GM23248 (cell line): ENCODE data around the gene LSM11. TPM values are rescaled to one million over a fixed set of nuclear protein-coding genes. Genes with fewer than 3 reads are reported as not detected.
"Not testable (repeated sequence)": the region's sequence is repeated elsewhere in the genome, so short reads cannot be mapped to it uniquely, and the experiment has no call there.

Experiments used
- DNase-seq: peaks from one replicate; pipeline ENCODE4 v3.0.0-alpha.2; 2015
- H2AFZ ChIP-seq: fragments of 200-600 bp; sonication (generic); 2 replicates; pipeline ENCODE4 v1.6.1; 2016; ENCODE audit warnings: antibody characterized with exemption
- H3F3A ChIP-seq: fragments of 200-600 bp; sonication (generic); 2 replicates; pipeline ENCODE4 v1.6.1; 2016; ENCODE audit warnings: mild to moderate bottlenecking, antibody characterized with exemption, mixed run types; ENCODE audit not compliant: insufficient read depth
- H3K27ac ChIP-seq: fragments of 200-600 bp; sonication (generic); 2 replicates; pipeline ENCODE4 v1.5.1; 2016; ENCODE audit warnings: mild to moderate bottlenecking
- H3K27me3 ChIP-seq: fragments of 200-600 bp; sonication (generic); replicated peaks from 2 replicates; pipeline ENCODE4 v1.6.1; 2016; ENCODE audit warnings: mild to moderate bottlenecking; ENCODE audit not compliant: insufficient read depth
- H3K36me3 ChIP-seq: fragments of 200-600 bp; sonication (generic); 2 replicates; pipeline ENCODE4 v1.6.1; 2016; ENCODE audit warnings: low read depth, mild to moderate bottlenecking
- H3K4me1 ChIP-seq: fragments of 200-600 bp; sonication (generic); 2 replicates; pipeline ENCODE4 v1.6.1; 2016; ENCODE audit warnings: mild to moderate bottlenecking; ENCODE audit not compliant: insufficient read depth
- H3K4me2 ChIP-seq: fragments of 200-600 bp; sonication (generic); one replicate; pipeline ENCODE4 v1.6.1; 2016; ENCODE audit warnings: mild to moderate bottlenecking; ENCODE audit not compliant: unreplicated experiment
- H3K4me3 ChIP-seq: fragments of 200-600 bp; sonication (generic); 2 replicates; pipeline ENCODE4 v1.5.1; 2016; ENCODE audit warnings: mild to moderate bottlenecking
- H3K79me2 ChIP-seq: fragments of 200-600 bp; sonication (generic); 2 replicates; pipeline ENCODE4 v1.6.1; 2016; ENCODE audit warnings: mild to moderate bottlenecking; ENCODE audit not compliant: insufficient read depth
- H3K9ac ChIP-seq: fragments of 200-600 bp; sonication (generic); 2 replicates; pipeline ENCODE4 v1.6.1; 2016; ENCODE audit warnings: mild to moderate bottlenecking
- H3K9me2 ChIP-seq: fragments of 200-600 bp; sonication (generic); 2 replicates; pipeline ENCODE4 v1.6.1; 2016; ENCODE audit warnings: mixed run types, mild to moderate bottlenecking, moderate library complexity; ENCODE audit not compliant: insufficient read depth
- H3K9me3 ChIP-seq: fragments of 200-600 bp; sonication (generic); one replicate; pipeline ENCODE4 v1.6.1; 2017; ENCODE audit warnings: low read depth
- H4K20me1 ChIP-seq: fragments of 200-600 bp; sonication (generic); 2 replicates; pipeline ENCODE4 v1.6.0; 2016; ENCODE audit not compliant: insufficient read depth
- EZH2 ChIP-seq: fragments of 200-600 bp; sonication (generic); IDR thresholded peaks from 2 replicates; pipeline ENCODE4 v1.6.1; 2018; ENCODE audit warnings: antibody characterized with exemption, mild to moderate bottlenecking; ENCODE audit not compliant: insufficient read depth, poor library complexity, severe bottlenecking
- EZH2phosphoT487 ChIP-seq: fragments of 200-600 bp; sonication (generic); IDR thresholded peaks from 2 replicates; pipeline ENCODE4 v1.6.1; 2018; ENCODE audit warnings: antibody characterized with exemption, moderate library complexity, mild to moderate bottlenecking, low read depth; ENCODE audit not compliant: insufficient read depth
- WGBS, 2 experiments: methylation state at CpG; one replicate each; pipeline ENCODE4 v1.1.6; 2015 to 2017; ENCODE audit warnings: low lambda C conversion rate in 2 of 2, low coverage in 1 of 2; ENCODE audit errors: missing lambda C conversion rate in 2 of 2; 5-methylcytosine and 5-hydroxymethylcytosine counted together
- in situ Hi-C: fragments of 300-500 bp; cut with MboI; formaldehyde crosslinking; loops from 2 replicates; pipeline ENCODE4 v1.15.0; 2020
- polyA plus RNA-seq: library from polyadenylated mRNA; unstranded; fragments of >200 nt; fragmentation: Nextera tagmentation; extraction: Ambion mirVana; gene quantifications from 2 replicates; pipeline ENCODE4 v1.2.1, GENCODE V29; 2016
- total RNA-seq: library from RNA; depleted of rRNA; stranded (reverse); fragments of >200 nt; shearing (Covaris generic); gene quantifications from 2 replicates; pipeline ENCODE4 v1.2.3, GENCODE V29; 2014

LSM11 gene
- total and polyA plus RNA-seq, 2 experiments from 2014 or later = 0.79 to 4.0 TPM

- in situ Hi-C loops = loop anchor here (25.0 kb wide), 1 partner anchor 227 kb away; no protein-coding TSS in a partner anchor
- TF ChIP-seq EZH2phosphoT487 = no peak
- TF ChIP-seq EZH2 = no peak
- DNase-seq = no peak
These were observed 29.5 kb upstream of the LSM11 start for GRCh38 chr5:157713830-157714595.

GRCh38 chr5:157714596-157714864, 29.0 kb upstream of the LSM11 start:
- TF ChIP-seq EZH2phosphoT487 (no peak), EZH2 (no peak)
- Histone ChIP-seq H4K20me1 (no peaks in the 10 kb centered on the region), H2AFZ (no peak overlapping the region), H3K9me3 (no peaks in the 10 kb centered on the region), H3K79me2 (no peaks in the 10 kb centered on the region), H3K36me3 (no peaks in the 10 kb centered on the region), H3K9me2 (no peaks in the 10 kb centered on the region), H3K27ac (no peak overlapping the region), H3K9ac (no peak overlapping the region), H3F3A (peaks cover 16% of the 10 kb centered on the region), H3K4me1 (peaks cover 41% of the 10 kb centered on the region), H3K4me3 (no peak overlapping the region), H3K27me3 (no peaks in the 10 kb centered on the region), H3K4me2 (no peak overlapping the region)
- in situ Hi-C loops = loop anchor here (25.0 kb wide), 1 partner anchor 227 kb away; no protein-coding TSS in a partner anchor
- DNase-seq = peak; percentile 22

More at GRCh38 chr5:157713830-157714595, 29.5 kb upstream of the LSM11 start:
- H3K36me3 ChIP-seq = no peaks in the 10 kb centered on the region
- H3K4me2 ChIP-seq = no peak overlapping the region
- H3K27ac ChIP-seq = no peak overlapping the region
- H3K4me1 ChIP-seq = peaks cover 43% of the 10 kb centered on the region
- H3K9me2 ChIP-seq = no peaks in the 10 kb centered on the region
- no peak overlapping the region for H3K9ac ChIP-seq
- peaks cover 21% of the 10 kb centered on the region for H3F3A ChIP-seq
- H3K79me2 ChIP-seq = no peaks in the 10 kb centered on the region
- no peaks in the 10 kb centered on the region for H3K9me3 ChIP-seq
- no peak overlapping the region for H3K4me3 ChIP-seq
- 76 to 84% methylated on average over 4 of the region's 4 CpGs for WGBS, 2 experiments
- no peak overlapping the region for H2AFZ ChIP-seq
- H4K20me1 ChIP-seq = no peaks in the 10 kb centered on the region
- H3K27me3 ChIP-seq = no peaks in the 10 kb centered on the region

- no peak overlapping the region for H3K4me3 ChIP-seq
- no peaks in the 10 kb centered on the region for H3K79me2 ChIP-seq
- H3K27ac ChIP-seq = no peak overlapping the region
- H3F3A ChIP-seq = no peaks in the 10 kb centered on the region
- in situ Hi-C loops = loop anchor here (25.0 kb wide), 1 partner anchor 231 kb away; no protein-coding TSS in a partner anchor
- no peaks in the 10 kb centered on the region for H3K9me3 ChIP-seq
- 3 to 4% methylated on average over 4 of the region's 4 CpGs for WGBS, 2 experiments
- H2AFZ ChIP-seq = peak overlapping the region; percentile 76
- TF ChIP-seq EZH2phosphoT487 (no peak), EZH2 (no peak)
- peaks cover 21% of the 10 kb centered on the region for H3K4me1 ChIP-seq
- H4K20me1 ChIP-seq = no peaks in the 10 kb centered on the region
- no peaks in the 10 kb centered on the region for H3K36me3 ChIP-seq
- no peak overlapping the region for H3K9ac ChIP-seq
- peak; percentile 73 for DNase-seq
- H3K4me2 ChIP-seq = no peak overlapping the region
- H3K9me2 ChIP-seq = no peaks in the 10 kb centered on the region
- H3K27me3 ChIP-seq = no peaks in the 10 kb centered on the region
These were observed 25.0 kb upstream of the LSM11 start for GRCh38 chr5:157718519-157718918.

GRCh38 chr5:157719245-157719644, 24.3 kb upstream of the LSM11 start:
- Histone ChIP-seq H3K9me3 (no peaks in the 10 kb centered on the region), H3K79me2 (no peaks in the 10 kb centered on the region), H3K9me2 (no peaks in the 10 kb centered on the region), H2AFZ (no peak overlapping the region), H3F3A (no peaks in the 10 kb centered on the region), H3K4me3 (no peak overlapping the region), H3K27ac (no peak overlapping the region), H3K4me2 (no peak overlapping the region), H3K36me3 (no peaks in the 10 kb centered on the region), H3K9ac (no peak overlapping the region), H4K20me1 (no peaks in the 10 kb centered on the region), H3K27me3 (no peaks in the 10 kb centered on the region), H3K4me1 (peaks cover 13% of the 10 kb centered on the region)
- in situ Hi-C loops = loop anchor here (25.0 kb wide), 1 partner anchor 232 kb away; no protein-coding TSS in a partner anchor
- DNase-seq = no peak
- TF ChIP-seq EZH2 = no peak
- TF ChIP-seq EZH2phosphoT487 = no peak
- 89 to 96% methylated on average over 2 of the region's 2 CpGs for WGBS, 2 experiments

- Histone ChIP-seq H3K36me3 (no peaks in the 10 kb centered on the region), H3K9me3 (no peaks in the 10 kb centered on the region), H3K79me2 (no peaks in the 10 kb centered on the region), H3F3A (no peaks in the 10 kb centered on the region), H3K9ac (no peak overlapping the region), H3K4me2 (no peak overlapping the region), H3K4me3 (no peak overlapping the region), H2AFZ (no peak overlapping the region), H3K27ac (no peak overlapping the region), H3K27me3 (no peaks in the 10 kb centered on the region), H3K4me1 (peaks cover 5% of the 10 kb centered on the region), H3K9me2 (no peaks in the 10 kb centered on the region), H4K20me1 (no peaks in the 10 kb centered on the region)
- in situ Hi-C loops = loop anchor here (25.0 kb wide), 1 partner anchor 234 kb away; no protein-coding TSS in a partner anchor
- no peak for DNase-seq
- WGBS, 2 experiments = 77 to 80% methylated on average over 6 of the region's 6 CpGs
- TF ChIP-seq EZH2 = no peak
- no peak for TF ChIP-seq EZH2phosphoT487
These were observed 22.4 kb upstream of the LSM11 start for GRCh38 chr5:157721159-157721558.

- H3K36me3 ChIP-seq, DNase-seq, H3K27me3 ChIP-seq, H3K9ac ChIP-seq, H3K4me2 ChIP-seq, H4K20me1 ChIP-seq, H3K79me2 ChIP-seq, H3K27ac ChIP-seq, H3F3A ChIP-seq, H3K4me3 ChIP-seq, H3K4me1 ChIP-seq, H3K9me2 ChIP-seq, H3K9me3 ChIP-seq, H2AFZ ChIP-seq: not testable (repeated sequence)
- in situ Hi-C loops = loop anchor here (25.0 kb wide), 1 partner anchor 236 kb away; no protein-coding TSS in a partner anchor
- 62 to 68% methylated on average over 2 of the region's 2 CpGs for WGBS, 2 experiments
These were observed 20.6 kb upstream of the LSM11 start for GRCh38 chr5:157722895-157723294.

- H3K9me3 ChIP-seq, H3K9me2 ChIP-seq, H4K20me1 ChIP-seq, H3K4me1 ChIP-seq, H3K4me2 ChIP-seq, H3F3A ChIP-seq, H3K36me3 ChIP-seq, H3K27me3 ChIP-seq, H3K79me2 ChIP-seq, H3K4me3 ChIP-seq, DNase-seq, H2AFZ ChIP-seq, H3K27ac ChIP-seq, H3K9ac ChIP-seq: not testable (repeated sequence)
- in situ Hi-C loops = loop anchor here (25.0 kb wide), 1 partner anchor 389 kb away; a partner anchor contains a TSS
- WGBS, 2 experiments = 85 to 91% methylated on average over 2 of the region's 2 CpGs
These were observed 16.9 kb upstream of the LSM11 start for GRCh38 chr5:157726607-157727006.
